Breast epithelium (tissue), 3 donors: ENCODE data around the gene HERC2. TPM values are rescaled to one million over a fixed set of nuclear protein-coding genes. Genes with fewer than 3 reads are reported as not detected.

Experiments
- total RNA-seq, 3 donors: library from RNA; depleted of rRNA; stranded (reverse); fragments of >200 nt; gene quantifications; one replicate each; pipeline ENCODE4 v1.1.0, GENCODE V29; 2016

The HERC2 gene
- total RNA-seq, 3 donors from 2014 or later: 46.2 to 55.8 (median 51.1) TPM

Other genes with a start within 250 kb of the HERC2 start
- under 1 TPM; 0.59 to 0.80 (median 0.66) TPM for gene OCA2, start 222.9 kb downstream of the HERC2 start, total RNA-seq
- not detected for gene GOLGA6L24, start 35.9 kb upstream of the HERC2 start, total RNA-seq
- gene GOLGA8F, start 56.5 kb upstream of the HERC2 start, total RNA-seq: not detected
- not detected for gene GOLGA8G, start 210.8 kb upstream of the HERC2 start, total RNA-seq
- gene GOLGA6L25, start 231.4 kb upstream of the HERC2 start, total RNA-seq: not detected